Hematopoietic multipotent progenitor cell treated with erythropoietin and hydrocortisone succinate and interleukin-3 and kit ligand, for 15 days (in vitro differentiated cells): ENCODE measurements around the gene PDK1.
"Not testable (repeated sequence)": the region's sequence is repeated elsewhere in the genome, so short reads cannot be mapped to it uniquely, and the experiment has no call there.

Source experiments
- DNase-seq: peaks from one replicate; pipeline ENCODE4 v3.0.0-alpha.2; 2015; ENCODE audit warnings: low spot score

Gene PDK1

DNA sequence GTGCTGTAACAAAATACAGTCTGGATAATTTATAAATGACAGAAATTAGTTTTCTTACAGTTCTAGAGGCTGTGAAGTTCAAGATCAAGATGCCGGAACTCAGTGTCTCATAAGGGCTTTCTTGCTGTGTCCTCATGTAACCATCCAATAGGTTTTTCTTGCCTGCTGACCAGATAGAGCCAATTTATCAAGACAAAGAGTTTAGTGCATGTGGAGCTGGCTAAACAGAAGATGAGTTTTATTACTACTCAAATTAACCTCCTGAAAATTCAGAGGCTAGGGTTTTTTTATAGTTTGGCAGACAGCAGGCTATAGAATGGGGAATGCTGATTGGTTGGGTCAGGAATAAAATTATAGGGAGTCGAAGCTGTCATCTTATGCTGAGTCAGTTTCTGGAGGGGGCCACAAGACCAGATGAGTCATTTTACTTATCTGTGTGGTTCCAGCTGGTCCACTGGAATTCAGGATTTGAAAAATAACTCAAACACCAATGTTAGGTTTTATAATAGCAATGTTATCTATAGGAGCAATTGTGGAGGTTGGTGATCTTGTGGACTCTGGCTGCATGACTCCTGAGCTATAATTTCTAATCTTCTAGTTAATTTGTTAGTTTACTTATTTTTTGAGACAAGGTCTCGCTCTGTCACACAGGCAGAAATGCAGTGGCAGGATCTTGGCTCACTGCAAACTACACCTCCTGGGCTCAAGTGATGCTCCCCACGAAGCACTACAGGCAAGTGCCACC, 3.2 kb upstream of the PDK1 start:
- peak; percentile 90 for DNase-seq

DNA sequence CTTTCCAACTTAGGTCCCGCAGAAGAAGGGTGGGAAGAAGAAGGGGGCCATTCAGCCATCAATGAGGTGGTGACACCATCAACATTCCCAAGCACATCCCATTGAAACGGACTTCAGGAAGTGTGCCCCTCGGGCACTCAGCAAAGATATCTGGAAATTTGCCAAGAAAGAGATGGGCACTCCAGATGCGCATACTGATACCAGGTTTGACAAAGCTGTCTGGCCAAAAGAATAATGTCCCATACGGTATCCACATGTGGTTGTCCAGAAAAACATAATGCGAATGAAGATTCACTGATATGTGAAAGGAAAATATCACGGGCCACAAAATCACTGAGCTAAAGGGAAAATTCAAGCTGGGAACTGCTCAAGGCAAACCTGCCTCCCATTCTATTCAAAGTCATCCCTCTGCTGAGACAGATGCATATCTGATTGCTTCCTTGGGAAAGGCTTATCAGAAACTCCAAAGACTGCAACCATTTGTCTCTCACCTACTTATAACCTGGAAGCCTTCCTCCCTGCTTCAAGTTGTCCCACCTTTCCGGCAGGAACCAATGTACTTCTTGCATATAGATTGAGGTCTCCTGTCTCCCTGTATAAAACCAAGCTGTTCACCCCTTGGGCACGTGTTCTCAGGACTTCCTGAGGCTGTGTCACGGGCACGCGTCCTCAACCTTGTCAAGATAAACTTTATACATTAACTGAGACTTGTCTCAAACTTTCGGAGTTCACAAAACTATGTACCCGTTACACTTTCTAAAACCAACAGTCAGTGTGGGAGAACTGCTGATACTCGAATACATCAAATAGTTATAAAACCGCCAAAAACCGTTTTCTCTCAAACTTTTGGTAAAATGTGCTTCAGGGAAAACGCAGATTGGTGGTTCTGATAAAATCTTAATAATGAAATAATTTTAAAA, 1.3 kb upstream of the PDK1 start:
- DNase-seq = peak; percentile 29

DNA sequence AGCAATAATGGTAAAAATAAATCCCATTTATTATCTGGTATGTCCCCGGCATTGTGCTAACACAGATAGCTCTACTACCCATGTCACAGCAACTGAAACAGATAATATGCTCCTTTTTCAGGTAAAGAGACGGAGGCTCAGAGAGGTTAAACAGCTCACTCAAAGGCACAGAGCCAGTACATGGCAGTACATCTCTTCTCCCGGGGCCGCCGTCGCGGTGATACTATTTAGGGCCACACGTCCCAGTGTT, 693 bp upstream of the PDK1 start:
- DNase-seq = no peak

DNA sequence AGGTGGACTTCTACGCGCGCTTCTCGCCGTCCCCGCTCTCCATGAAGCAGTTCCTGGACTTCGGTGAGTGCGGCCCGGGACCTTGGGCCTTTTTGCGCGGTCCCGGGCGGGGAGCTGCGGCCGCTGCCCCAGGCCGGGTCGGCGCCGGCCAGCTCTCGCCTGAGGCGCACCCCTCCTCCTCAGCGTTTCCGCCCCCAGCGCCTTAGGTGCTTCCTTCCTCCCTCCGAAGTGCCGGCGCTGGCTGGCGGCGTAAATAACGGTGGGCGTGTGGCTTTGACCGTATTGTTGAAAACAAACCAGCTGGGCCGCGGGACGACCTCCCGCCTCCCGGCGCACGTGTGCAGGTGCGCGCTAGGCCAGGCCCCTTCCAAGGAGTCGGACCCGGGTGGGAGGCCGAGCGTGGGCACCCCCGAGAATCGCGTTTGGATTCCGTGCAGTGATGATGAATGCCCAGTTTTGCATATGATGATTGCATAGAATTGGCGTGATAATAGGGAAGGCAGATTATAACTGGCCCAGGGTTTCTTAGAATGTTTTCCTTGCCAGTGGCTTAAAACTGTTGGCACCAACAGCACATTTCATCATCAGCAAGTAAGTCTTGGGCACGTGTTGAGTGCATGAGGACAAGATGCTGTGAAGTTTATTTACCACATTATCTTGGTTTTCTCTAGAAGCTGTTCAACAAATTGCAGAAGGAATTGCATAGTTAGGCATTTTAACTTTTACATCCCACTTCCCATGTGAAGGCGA, 569 bp downstream of the PDK1 start:
- DNase-seq = peak; percentile 63

DNA sequence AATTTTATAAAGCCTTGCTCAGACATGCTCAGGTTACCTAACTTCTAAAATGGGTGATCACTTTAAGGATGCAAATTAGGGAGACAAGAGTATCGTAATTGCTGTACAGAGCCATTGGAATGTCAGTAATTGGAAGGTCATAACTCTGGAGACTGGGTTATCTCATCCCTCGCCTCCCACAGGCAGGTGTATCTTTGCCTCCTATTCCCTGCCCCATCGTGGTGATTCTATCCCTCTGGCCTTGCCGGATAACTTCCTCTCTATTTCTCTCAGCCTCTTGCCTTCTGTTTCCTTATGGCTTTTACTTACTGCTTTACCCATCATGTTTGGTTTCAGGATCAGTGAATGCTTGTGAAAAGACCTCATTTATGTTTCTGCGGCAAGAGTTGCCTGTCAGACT, 2.5 kb downstream of the PDK1 start:
- no peak for DNase-seq

DNA sequence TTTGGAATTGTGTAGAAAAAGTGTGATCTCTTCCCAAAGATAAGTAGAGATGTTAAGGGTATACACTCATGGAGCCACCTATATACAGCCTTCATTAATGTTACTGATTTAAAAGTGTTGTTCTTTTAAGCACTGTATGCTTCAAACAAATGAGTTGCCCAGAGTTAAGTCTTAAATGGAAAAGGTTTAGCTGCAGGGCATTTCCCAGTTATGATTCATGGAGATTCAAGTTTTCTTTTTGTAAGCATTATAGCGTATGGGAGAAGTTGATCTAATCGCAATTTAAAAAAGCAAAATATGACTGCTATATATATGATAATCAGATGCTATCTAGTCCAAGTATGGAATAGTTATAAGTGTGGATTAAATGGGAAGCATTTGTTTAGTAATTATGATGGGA, 4.8 kb downstream of the PDK1 start:
- DNase-seq = no peak

DNA sequence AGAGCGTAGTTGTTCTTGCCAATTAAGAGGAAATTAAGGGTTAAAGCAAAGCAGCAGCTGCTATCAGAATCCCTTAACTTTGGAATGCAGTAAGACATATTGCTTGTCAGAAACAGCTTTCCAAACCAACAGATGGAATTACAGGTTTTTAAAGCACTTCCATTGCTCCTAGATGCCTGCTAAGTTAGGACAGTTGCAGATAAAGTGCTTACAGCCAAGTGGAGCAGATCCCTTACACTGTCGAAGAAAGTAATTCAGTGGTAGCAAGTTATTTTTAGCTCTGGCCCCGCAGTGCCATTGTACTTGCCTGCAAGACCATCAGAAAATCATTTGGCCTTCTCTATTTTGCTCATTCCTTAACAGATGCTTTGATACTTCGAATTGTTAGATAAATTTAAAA, 5.4 kb downstream of the PDK1 start:
- DNase-seq = no peak

DNA sequence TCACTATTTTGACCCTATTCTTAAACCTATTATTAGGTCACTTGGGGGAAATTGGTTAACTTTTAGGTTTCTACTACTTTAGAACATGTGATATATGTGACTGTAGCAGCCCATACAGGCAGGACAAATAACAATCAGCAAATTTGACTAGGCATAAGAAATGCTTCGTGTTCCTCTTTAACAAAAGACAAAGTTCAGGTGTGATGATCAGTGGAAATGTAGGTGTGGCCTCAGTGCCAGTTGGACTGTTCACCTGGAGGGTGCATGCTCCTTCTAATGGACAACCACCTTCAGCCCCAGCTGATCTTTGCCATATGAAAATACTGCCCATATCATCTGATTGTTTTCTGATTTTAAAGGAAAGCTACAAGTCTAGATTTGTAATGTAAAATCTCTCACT, 6.4 kb downstream of the PDK1 start:
- DNase-seq = no peak

DNA sequence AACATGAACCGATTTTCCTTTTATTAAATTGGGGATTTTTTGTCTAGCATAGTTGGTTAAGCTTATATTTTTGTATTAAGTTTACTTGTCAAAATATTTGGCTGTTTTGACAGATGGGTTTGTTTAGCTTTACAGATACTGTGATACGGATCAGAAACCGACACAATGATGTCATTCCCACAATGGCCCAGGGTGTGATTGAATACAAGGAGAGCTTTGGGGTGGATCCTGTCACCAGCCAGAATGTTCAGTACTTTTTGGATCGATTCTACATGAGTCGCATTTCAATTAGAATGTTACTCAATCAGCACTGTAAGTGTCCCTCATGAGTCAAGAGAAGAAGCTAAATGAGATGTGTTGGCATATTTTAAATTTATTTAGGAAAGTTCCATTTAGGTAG, 8.5 kb downstream of the PDK1 start:
- no peak for DNase-seq

DNA sequence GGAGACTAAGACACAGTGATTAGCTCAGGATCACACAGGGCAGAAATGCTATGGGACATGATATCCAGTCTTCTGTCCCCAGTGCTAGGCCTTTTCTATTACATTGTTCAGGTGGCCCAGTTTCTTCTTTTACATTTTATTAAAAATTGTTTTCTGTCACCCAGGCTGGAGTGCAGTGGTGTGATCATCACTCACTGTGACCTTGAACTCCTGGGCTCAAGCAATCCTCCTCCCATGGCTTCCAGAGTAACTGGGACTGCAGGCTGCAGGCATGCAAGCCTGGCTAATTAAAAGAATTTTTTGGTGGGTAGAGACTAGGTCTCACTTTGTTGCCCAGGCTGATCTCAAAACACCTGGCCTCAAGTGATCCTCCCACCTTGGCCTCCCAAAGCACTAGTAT, 15.4 kb downstream of the PDK1 start:
- DNase-seq = no peak

DNA sequence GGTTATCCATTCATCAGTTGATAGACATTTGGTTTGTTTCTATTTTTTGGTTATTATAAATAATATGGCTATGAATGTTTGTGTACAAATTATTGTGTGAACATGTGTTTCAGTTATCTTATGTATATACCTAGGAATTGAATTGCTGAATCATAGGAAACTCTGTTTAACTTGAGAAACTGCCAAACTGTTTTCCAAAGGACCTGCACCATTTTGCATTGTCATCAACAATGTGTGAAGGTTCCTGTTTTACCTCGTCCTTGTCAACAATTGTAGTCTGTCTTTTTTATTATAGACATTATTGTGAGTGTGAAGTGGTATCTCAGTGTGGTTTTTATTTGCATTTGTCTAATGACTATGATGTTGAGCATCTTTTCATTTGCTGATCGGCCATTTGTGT, 17.1 kb downstream of the PDK1 start:
- no peak for DNase-seq

DNA sequence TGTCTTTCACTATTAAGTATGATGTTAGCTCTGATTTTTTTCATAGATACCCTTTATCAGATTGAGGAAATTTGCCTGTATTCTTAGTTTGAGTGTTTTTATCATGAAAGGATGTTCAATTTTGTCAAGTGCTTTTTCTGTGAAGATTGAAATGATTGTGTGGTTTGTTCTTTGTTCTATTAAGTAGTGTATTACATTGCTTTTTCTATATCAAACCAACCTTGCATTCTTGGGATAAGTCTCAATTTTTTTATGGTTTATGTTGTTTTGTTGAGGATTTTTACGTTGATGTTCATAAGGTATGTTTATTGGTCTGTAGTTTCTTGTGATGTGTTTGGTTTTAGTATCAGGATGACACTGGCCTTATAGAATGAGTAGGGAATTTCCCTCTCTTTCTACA, 19.1 kb downstream of the PDK1 start:
- DNase-seq = no peak

DNA sequence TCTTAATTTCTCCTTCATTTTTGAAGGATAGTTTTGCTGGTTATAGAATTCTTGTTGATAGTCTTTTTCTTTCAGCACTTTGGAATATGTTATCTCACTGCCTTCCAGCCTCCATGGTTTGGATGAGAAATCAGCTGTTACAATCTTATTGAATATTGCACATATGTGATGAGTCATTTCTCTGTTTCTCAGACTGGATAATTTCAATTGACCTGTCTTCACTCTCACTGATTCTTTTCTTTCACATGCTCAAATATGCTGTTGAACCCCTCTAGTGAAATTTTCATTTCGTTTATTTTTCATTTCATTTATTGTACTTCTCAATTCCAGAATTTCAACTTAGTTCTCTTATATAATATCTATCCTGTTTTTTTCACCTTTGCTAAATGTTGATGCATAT, 22.2 kb downstream of the PDK1 start:
- no peak for DNase-seq

DNA sequence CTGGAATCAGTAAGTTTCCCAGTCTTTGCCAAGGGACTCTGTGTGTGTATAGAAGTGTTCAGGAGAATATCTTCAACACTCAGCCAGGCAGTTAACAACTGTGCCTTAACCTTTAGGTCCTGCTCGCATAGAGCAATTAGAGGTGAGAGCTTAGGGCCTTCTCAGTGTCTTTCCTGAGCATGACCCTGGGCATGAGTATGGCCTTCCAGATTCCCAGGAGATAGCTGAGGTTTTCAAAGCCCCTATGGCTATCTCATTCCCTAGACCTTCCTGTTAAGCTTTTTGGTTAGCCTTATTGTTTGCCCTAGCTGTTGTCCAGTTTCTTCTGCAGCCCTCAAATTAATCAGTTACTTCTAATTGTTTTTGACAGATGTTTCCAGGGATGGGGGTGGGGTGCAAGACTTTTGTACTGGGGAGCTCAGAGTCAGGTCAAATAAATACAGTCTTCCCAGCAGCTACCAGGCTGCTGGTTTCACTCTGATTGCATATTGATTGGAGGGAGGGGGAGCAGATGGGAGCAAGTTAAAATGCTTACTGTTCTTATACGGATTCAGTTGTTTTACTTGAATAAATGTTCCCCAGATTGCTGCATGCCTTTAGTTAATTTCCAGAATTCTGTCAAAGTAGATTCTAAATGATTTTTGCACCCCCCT, 23.1 kb downstream of the PDK1 start:
- no peak for DNase-seq

DNA sequence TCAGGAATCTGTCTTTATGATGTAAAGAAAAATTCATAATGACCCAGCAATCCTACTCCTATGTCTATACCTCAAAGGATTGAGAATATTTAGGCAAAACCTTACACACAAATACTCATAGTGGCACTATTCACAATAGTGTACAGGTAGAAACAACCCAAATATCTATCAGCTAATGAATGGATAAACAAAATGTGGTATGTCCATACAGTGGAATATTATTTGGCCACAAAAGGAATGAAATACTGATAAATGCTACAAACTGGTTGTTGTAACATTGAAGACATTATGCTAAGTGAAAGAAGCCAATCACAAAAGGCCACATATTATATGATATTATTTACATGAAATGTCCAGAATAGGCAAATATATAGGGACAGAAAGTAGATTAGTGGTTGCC, 24.7 kb downstream of the PDK1 start:
- DNase-seq = no peak

DNA sequence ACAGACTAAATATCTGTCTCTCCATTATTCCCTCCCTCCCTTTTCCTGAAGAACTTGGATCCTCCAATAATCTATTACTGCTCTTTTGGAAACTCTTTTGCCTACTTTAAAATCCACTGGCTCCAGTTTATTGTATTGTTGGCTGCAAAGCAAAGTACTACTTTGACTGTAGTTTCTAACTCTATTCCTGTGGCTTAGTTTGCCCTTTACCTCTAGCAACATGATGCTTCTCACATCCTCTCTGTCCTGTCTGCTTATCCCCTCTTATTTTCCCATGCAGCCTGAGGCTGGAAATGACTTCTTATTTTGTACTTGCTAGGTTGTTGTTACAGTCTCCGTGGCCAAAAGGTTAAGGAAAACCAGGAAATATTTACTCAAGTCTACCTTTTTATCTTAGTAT, 26.8 kb downstream of the PDK1 start:
- no peak for DNase-seq

DNA sequence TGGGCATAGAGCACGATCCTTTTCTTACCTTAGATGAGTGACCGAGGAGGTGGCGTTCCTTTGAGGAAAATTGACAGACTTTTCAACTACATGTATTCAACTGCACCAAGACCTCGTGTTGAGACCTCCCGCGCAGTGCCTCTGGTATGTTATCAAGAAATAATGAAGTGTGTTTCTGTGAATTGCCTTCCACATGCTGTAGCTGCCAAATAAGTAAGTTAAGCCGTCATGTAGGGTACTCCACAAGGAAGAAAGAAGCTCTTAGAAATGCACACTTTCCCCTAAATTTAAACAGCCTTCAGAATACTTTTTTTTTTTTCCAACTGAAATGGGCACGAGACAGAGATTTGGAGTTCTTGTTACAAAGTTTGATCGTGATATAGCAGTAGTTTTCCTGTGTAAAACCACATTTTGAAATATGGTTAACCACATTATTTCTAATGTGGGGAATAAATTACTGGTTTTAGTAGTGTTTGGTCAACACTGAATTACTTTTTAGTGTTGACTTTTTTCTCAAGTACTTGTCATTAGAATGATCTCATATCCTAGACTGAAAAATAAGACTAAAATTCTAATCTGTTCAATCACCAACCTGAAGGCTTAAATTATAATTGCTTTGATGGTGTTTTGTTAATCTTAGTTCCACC, 30.5 kb downstream of the PDK1 start:
- no peak for DNase-seq

DNA sequence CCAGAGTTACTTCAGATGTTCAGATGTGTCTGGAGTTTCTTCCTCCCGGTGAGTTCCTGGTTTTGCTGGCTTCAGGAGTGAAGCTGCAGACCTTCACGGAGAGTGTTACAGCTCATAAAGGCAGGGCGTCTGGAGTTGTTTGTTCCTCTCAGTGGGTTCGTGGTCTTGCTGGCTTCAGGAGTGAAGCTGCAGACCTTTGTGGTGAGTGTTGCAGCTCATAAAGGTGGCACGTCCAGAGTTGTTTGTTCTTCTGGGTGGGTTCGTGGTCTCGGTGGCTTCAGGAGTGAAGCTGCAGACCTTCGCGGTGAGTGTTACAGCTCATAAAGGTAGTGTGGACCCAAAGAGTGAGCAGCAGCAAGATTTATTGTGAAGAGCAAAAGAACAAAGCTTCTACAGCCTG, 31.3 kb downstream of the PDK1 start:
- not testable (repeated sequence) for DNase-seq

DNA sequence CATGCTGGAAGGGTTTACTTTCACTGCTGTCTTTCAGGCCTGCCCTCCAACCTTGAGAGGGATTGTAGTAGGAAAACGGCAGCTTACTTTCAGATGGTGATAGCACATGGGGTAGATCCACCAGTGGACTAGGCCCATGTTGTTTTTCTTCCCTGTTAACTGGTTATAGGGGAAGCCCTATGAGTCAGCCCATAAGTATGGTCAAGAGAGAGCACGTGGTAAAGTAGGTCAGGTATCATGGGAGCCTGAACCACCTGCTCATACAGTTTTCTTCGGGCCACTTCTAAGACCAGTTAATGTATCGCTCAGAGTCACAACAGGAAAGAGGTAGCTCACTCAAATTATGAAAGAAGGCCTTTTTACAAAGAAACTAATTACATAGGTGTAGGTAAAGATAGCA, 33.0 kb downstream of the PDK1 start:
- DNase-seq = no peak

DNA sequence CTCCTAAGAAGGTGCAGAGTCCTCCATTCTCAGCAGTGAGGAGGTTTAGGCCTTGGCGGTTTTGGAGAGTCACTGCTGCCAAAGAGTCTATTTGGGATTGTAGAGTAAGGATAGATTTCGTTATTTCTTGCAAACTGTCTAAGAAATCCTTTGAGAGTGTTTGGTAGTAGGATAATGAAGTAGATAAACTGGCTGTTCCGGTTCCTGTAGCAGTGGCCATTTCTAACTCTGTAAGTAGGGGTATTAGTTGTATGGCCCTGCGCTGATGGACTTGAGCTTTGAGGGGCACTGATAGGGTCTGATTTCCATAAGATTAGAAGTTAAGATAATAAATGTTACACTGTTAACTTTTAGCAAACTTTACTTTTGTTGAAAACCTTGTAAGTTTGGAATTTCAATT, 35.5 kb downstream of the PDK1 start:
- DNase-seq = not testable (repeated sequence)

DNA sequence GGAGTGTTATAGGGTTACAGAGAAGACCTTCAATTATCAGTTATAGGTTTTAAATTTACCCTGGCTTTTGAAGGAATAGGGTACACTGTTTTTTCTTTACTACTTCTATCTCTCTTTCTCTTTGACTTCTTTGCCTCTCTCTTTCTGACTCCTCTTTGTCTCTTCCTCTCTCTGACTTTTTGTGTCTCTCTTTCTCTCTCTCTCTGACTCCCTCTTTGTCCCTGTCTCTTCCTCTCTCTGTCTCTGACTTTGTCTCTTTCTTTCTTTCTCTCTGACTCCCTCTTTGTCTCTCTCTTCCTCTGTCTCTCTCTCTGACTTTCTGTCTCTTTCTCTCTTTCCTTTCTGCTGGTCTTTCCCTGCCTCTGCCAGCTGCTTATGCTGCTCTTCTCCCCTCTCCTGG, 36.3 kb downstream of the PDK1 start:
- DNase-seq = not testable (repeated sequence)

DNA sequence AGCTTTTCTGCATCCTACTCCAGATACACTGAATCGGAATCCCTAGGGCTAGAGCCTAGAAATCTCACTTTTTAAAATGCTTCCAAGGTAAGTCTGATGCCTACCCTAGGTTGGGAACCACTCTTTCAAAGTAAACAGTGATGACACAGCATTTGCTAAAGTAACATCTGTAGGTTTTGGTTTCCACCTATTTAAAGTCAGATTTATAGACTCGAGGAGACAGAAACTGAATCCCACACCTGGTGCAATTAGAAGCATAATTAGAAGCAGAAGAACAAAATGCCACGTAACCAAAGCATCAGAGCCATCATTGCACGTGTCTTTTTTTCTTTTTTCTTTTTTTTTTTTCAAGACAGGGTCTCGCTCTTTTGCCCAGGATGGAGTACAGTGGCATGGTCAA, 40.9 kb downstream of the PDK1 start:
- DNase-seq = no peak
